Epithelial cell of alveolus of lung (primary cell): ENCODE data around the gene PKP1. TPM values are rescaled to one million over a fixed set of nuclear protein-coding genes. Genes with fewer than 3 reads are reported as not detected.

Experiments used
- total RNA-seq: library from RNA; depleted of rRNA; stranded (reverse); fragments of >200 nt; gene quantifications from 2 replicates; pipeline ENCODE4 v1.2.1, GENCODE V29; 2015

PKP1 gene
- under 0.01 and 0.24 TPM in 2 replicates for total RNA-seq

GRCh38 chr1:201282931-201283829 lies at the start of gene PKP1:
Gene PKP1 (plus strand): TSS chr1:201283506. CDS start chr1:201283703, 197 bp downstream.

GRCh38 chr1:201377611-201378092 lies 94.3 kb downstream of the PKP1 start, which contains the start of gene TNNT2:
Gene TNNT2 (minus strand): TSS chr1:201377680. CDS start chr1:201373254, 4,426 bp downstream.

Other genes with a start within 250 kb of the PKP1 start
- gene CACNA1S, start 171.1 kb upstream of the PKP1 start, total RNA-seq = 0.24 TPM in 1 of 2 replicates, not detected in the other
- gene ASCL5, start 156.3 kb upstream of the PKP1 start, total RNA-seq = not detected in 2 replicates
- gene TMEM9, start 129.0 kb upstream of the PKP1 start, total RNA-seq = 113 and 131 TPM in 2 replicates
- gene IGFN1, start 92.7 kb upstream of the PKP1 start, total RNA-seq = under 0.01 TPM in 1 of 2 replicates, not detected in the other
- 12.5 TPM in 1 of 2 replicates, not detected in the other for gene TNNT2, start 94.2 kb downstream of the PKP1 start, total RNA-seq
- 0.48 and 3.4 TPM in 2 replicates for gene LAD1, start 115.8 kb downstream of the PKP1 start, total RNA-seq
- under 0.01 and 23.9 TPM in 2 replicates for gene TNNI1, start 138.2 kb downstream of the PKP1 start, total RNA-seq
- 66.1 and 76.5 TPM in 2 replicates for gene PHLDA3, start 185.7 kb downstream of the PKP1 start, total RNA-seq
- gene CSRP1, start 223.6 kb downstream of the PKP1 start, total RNA-seq = 526 and 799 TPM in 2 replicates